Purkinje cell (primary cell): Measurements from ENCODE around the gene CYP20A1. TPM values are rescaled to one million over a fixed set of nuclear protein-coding genes. Genes with fewer than 3 reads are reported as not detected.

Experiments
- polyA plus RNA-seq: library from polyadenylated mRNA; unstranded; fragments of >200 nt; fragmentation: Nextera tagmentation; gene quantifications from 2 replicates; pipeline ENCODE4 v1.2.1, GENCODE V29; 2014

The CYP20A1 gene
- polyA plus RNA-seq: 0.32 and 10.3 TPM in 2 replicates

GRCh38 chr2:203238704-203239526, at the start of gene CYP20A1:
Gene CYP20A1 (plus strand): TSS chr2:203239018. CDS start chr2:203239063, 45 bp downstream.

GRCh38 chr2:203327901-203328759, 89.3 kb downstream of the CYP20A1 start, which contains the start of gene ABI2:
Gene ABI2 (plus strand): TSS chr2:203328394. CDS start chr2:203328515, 121 bp downstream.

Other genes with a start within 250 kb of the CYP20A1 start
- 12.0 and 26.6 TPM in 2 replicates for gene NBEAL1, start 224.1 kb upstream of the CYP20A1 start, polyA plus RNA-seq
- gene ABI2, start 89.4 kb downstream of the CYP20A1 start, polyA plus RNA-seq: 41.4 and 41.7 TPM in 2 replicates